Inflammatory macrophage treated with lipopolysaccharide for 1 hour (primary cell): ENCODE measurements around the gene GLI1.

Source experiments
- DNase-seq, 2 donors: peaks; one replicate each; pipeline ENCODE4 v3.0.0-alpha.2; 2020 to 2022

Gene GLI1

GRCh38 chr12:57521525-57522010, 62.0 kb downstream of the GLI1 start:
- DNase-seq = no peak
